CD8-positive, alpha-beta memory T cell (primary cell): ENCODE measurements around the gene OPCML. TPM values are rescaled to one million over a fixed set of nuclear protein-coding genes. Genes with fewer than 3 reads are reported as not detected.

Experiments
- CTCF ChIA-PET: fragments of 350-600 bp; sonication (Branson Sonifier 250); formaldehyde crosslinking; loops from one replicate; lab custom pipeline; 2021; ENCODE audit warnings: antibody characterized with exemption; lab: Charles Lee
- POLR2A ChIA-PET: fragments of 350-600 bp; sonication (Branson Sonifier 250); formaldehyde crosslinking; loops from one replicate; lab custom pipeline; 2021; ENCODE audit warnings: antibody characterized with exemption; lab: Charles Lee
- DNase-seq, 5 donors: peaks; one replicate each; pipeline versions ENCODE4 v3.0.0 to v3.0.0-alpha.2; 2020 to 2022; ENCODE audit warnings: mixed read lengths in 1 of 5
- H3K27ac ChIP-seq: one replicate; pipeline ENCODE4 v1.7.0; 2013; ENCODE audit warnings: low read depth, mild to moderate bottlenecking, low read length, moderate library complexity
- H3K27me3 ChIP-seq: 2 replicates; pipeline ENCODE4 v1.7.0; 2013; ENCODE audit warnings: low read length, mild to moderate bottlenecking; ENCODE audit not compliant: insufficient read depth, poor library complexity, severe bottlenecking
- H3K36me3 ChIP-seq: 2 replicates; pipeline ENCODE4 v1.7.0; 2013; ENCODE audit warnings: mild to moderate bottlenecking, low read length, moderate library complexity; ENCODE audit not compliant: insufficient read depth
- H3K4me1 ChIP-seq: 2 replicates; pipeline ENCODE4 v1.7.0; 2013; ENCODE audit warnings: mild to moderate bottlenecking, low read length, moderate library complexity; ENCODE audit not compliant: insufficient read depth
- H3K4me3 ChIP-seq: 2 replicates; pipeline ENCODE4 v1.7.0; 2013; ENCODE audit warnings: mild to moderate bottlenecking, low read length
- H3K9me3 ChIP-seq: 2 replicates; pipeline ENCODE4 v1.7.0; 2013; ENCODE audit warnings: mild to moderate bottlenecking, low read length
- H3K27ac Mint-ChIP-seq, 8 donors: one replicate each; pipeline ENCODE4 v1.8.0; 2020 to 2021; ENCODE audit warnings: mixed read lengths in 8 of 8, mild to moderate bottlenecking in 6 of 8, inconsistent platforms in 3 of 8, moderate library complexity in 3 of 8
- H3K27me3 Mint-ChIP-seq, 2 donors: one replicate each; pipeline ENCODE4 v1.8.0; 2020 to 2021; ENCODE audit warnings: mixed read lengths in 2 of 2, mild to moderate bottlenecking in 1 of 2, moderate library complexity in 1 of 2
- H3K36me3 Mint-ChIP-seq, 3 donors: one replicate each; pipeline ENCODE4 v1.8.0; 2020 to 2021; ENCODE audit warnings: mixed read lengths in 3 of 3, inconsistent platforms in 1 of 3, mild to moderate bottlenecking in 1 of 3
- H3K4me1 Mint-ChIP-seq, 3 donors: one replicate each; pipeline ENCODE4 v1.8.0; 2020 to 2021; ENCODE audit warnings: mixed read lengths in 3 of 3, inconsistent platforms in 1 of 3, mild to moderate bottlenecking in 1 of 3
- H3K4me3 Mint-ChIP-seq, 7 donors: one replicate each; pipeline ENCODE4 v1.8.0; 2020 to 2021; ENCODE audit warnings: mixed read lengths in 7 of 7, mild to moderate bottlenecking in 6 of 7, moderate library complexity in 4 of 7, inconsistent platforms in 2 of 7
- H3K9me3 Mint-ChIP-seq, 5 donors: one replicate each; pipeline ENCODE4 v1.8.0; 2020 to 2022; ENCODE audit warnings: mixed read lengths in 5 of 5, mild to moderate bottlenecking in 3 of 5, moderate library complexity in 2 of 5, inconsistent platforms in 1 of 5
- polyA plus RNA-seq: library from polyadenylated mRNA; unstranded; fragments of 300-500 nt; fragmentation: Illumina TruSeq; gene quantifications from one replicate; pipeline ENCODE4 v1.2.3, GENCODE V29; 2021
- total RNA-seq, 2 experiments: library from RNA; stranded (reverse); gene quantifications; one replicate each; pipeline ENCODE4 v1.2.3, GENCODE V29; 2021

Gene OPCML
- total and polyA plus RNA-seq, 3 experiments from 2014 or later, result not detected

DNA sequence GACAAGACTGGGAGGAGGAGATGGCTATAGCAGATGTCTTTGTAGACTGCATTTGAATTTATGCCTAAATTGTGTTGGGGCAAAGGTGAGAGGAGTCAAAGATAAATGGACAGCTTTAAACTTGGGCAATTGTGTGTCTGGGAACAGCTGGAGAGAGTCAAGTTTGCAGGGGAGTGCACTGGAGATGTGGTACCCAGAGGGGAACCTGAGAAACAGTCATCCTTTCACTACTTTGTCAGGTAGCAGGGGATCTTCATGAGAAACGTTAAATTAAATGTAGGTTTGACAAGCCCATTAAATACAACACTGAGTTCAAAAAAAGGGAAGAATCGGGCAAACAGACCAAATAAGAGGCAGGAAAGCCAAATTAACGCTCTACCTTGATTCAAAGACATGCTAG, 277.7 kb downstream of the OPCML start:
- H3K9me3 Mint-ChIP-seq, result peaks cover 0 to under 1% (median 0%) of the 10 kb centered on the region in 5 donors
- no peaks in the 10 kb centered on the region for H3K36me3 Mint-ChIP-seq
- H3K27me3 Mint-ChIP-seq, result no peaks in the 10 kb centered on the region
- H3K36me3 ChIP-seq, result no peaks in the 10 kb centered on the region
- no peaks in the 10 kb centered on the region for H3K27me3 ChIP-seq
- H3K9me3 ChIP-seq, result no peaks in the 10 kb centered on the region
- ChIA-PET CTCF (no interaction called here), POLR2A (no interaction called here)
- H3K4me1 Mint-ChIP-seq, result no peaks in the 10 kb centered on the region
- H3K27ac ChIP-seq, result no peak overlapping the region
- no peak overlapping the region for H3K4me3 Mint-ChIP-seq
- no peak overlapping the region for H3K27ac Mint-ChIP-seq
- DNase-seq, result no peak
- no peak overlapping the region for H3K4me3 ChIP-seq
- no peaks in the 10 kb centered on the region for H3K4me1 ChIP-seq

DNA sequence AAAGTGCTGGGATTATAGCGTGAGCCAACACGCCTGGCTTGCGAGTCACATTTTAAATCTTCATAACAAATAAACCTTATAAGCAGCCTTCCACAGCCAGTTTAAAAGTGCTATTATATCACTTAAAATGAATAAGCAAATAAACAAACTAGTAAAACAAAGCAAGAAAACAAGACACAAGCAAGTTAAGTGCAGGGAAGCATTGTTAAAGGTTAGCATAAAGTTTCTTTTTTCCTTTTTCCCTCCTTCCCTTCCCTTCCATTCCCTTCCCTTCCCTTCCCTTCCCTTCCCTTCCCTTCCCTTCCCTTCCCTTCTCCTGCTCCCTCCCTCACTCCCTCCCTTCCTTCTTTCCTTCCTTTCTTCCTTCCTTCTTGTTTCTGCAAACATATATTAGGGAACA, 278.7 kb downstream of the OPCML start:
- H3K36me3 ChIP-seq, result no peaks in the 10 kb centered on the region
- DNase-seq, result no peak
- Mint-ChIP-seq H3K4me1 (no peaks in the 10 kb centered on the region), H3K27me3 (no peaks in the 10 kb centered on the region), H3K36me3 (no peaks in the 10 kb centered on the region), H3K9me3 (peaks cover 0 to 1% (median 0%) of the 10 kb centered on the region in 5 donors), H3K4me3 (no peak overlapping the region), H3K27ac (no peak overlapping the region)
- H3K9me3 ChIP-seq, result no peaks in the 10 kb centered on the region
- H3K27me3 ChIP-seq, result no peaks in the 10 kb centered on the region
- POLR2A ChIA-PET, result no interaction called here
- no peak overlapping the region for H3K4me3 ChIP-seq
- CTCF ChIA-PET, result no interaction called here
- H3K4me1 ChIP-seq, result no peaks in the 10 kb centered on the region
- no peak overlapping the region for H3K27ac ChIP-seq

DNA sequence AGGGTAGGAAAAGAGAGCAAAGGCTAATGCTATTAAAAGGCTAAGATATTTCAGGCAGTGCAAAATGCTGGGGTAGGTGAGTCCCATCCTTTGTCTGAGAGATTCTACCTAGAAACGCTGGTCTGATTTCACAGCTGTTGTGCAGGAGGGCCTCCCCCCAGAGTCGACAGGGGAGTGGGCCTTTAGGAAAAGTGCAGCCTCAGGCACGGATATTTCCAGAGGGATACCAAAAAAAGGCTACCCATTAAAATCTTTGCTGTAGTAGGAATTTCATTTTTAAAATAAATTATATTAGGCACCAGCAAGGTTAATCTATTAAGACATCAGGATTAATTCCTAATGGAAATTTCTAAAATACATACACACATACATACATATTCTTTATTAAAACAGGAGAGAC, 280.5 kb downstream of the OPCML start:
- Mint-ChIP-seq H3K27me3 (no peaks in the 10 kb centered on the region), H3K4me1 (no peaks in the 10 kb centered on the region), H3K27ac (no peak overlapping the region), H3K4me3 (no peak overlapping the region), H3K9me3 (peaks cover 0 to 4% (median 2%) of the 10 kb centered on the region in 5 donors), H3K36me3 (no peaks in the 10 kb centered on the region)
- no peak overlapping the region for H3K4me3 ChIP-seq
- CTCF ChIA-PET, result no interaction called here
- no peaks in the 10 kb centered on the region for H3K27me3 ChIP-seq
- H3K4me1 ChIP-seq, result no peaks in the 10 kb centered on the region
- DNase-seq, result no peak
- no peaks in the 10 kb centered on the region for H3K36me3 ChIP-seq
- H3K27ac ChIP-seq, result no peak overlapping the region
- H3K9me3 ChIP-seq, result no peaks in the 10 kb centered on the region
- POLR2A ChIA-PET, result no interaction called here

DNA sequence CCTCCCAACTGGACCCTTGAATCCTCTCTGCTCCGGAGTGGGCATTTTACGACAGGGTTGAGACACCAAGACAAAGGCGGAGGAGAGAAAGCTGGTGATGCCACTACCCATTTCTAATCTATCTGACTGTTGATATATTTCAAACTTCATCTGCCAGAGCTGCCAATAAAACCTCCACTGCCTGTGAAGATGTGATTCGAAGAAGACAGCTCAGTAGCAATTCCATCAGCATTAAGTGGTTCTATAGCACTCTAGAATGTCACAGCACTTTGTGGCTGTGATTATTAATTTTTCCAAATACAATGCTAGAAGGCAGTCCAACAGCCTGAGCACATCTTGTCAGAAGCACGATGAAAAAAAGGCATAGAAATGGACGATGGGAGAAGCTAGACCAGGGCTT, 282.8 kb downstream of the OPCML start:
- Histone ChIP-seq H3K9me3 (no peaks in the 10 kb centered on the region), H3K27me3 (no peaks in the 10 kb centered on the region), H3K4me1 (no peaks in the 10 kb centered on the region), H3K4me3 (no peak overlapping the region), H3K36me3 (no peaks in the 10 kb centered on the region), H3K27ac (no peak overlapping the region)
- no peak for DNase-seq
- ChIA-PET POLR2A (no interaction called here), CTCF (no interaction called here)
- no peaks in the 10 kb centered on the region for H3K27me3 Mint-ChIP-seq
- no peaks in the 10 kb centered on the region for H3K4me1 Mint-ChIP-seq
- H3K4me3 Mint-ChIP-seq, result no peak overlapping the region
- no peaks in the 10 kb centered on the region for H3K36me3 Mint-ChIP-seq
- peaks cover 2 to 4% (median 3%) of the 10 kb centered on the region in 5 donors for H3K9me3 Mint-ChIP-seq
- H3K27ac Mint-ChIP-seq, result no peak overlapping the region

DNA sequence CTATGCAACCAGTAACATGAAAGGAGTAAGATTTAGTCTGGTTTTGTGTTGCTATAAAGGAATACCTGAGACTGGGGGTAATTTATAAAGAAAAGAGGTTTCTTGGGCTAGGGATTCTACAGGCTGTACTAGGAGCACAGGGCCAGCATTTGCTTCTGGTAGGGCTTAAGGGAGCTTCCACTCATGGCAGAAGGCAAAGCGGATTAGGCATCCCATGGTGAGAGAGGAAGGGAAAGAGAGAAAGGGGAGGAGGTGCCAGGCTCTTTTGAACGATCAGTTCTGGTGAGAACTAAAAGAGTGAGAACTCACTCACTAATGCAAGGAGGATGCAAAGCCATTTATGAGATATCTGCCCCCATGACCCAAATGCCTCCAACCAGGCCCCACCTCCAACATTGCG, 283.2 kb downstream of the OPCML start:
- Histone ChIP-seq H3K36me3 (no peaks in the 10 kb centered on the region), H3K4me3 (no peak overlapping the region), H3K27ac (no peak overlapping the region), H3K4me1 (no peaks in the 10 kb centered on the region), H3K9me3 (no peaks in the 10 kb centered on the region), H3K27me3 (no peaks in the 10 kb centered on the region)
- POLR2A ChIA-PET, result no interaction called here
- no peaks in the 10 kb centered on the region for H3K36me3 Mint-ChIP-seq
- H3K4me3 Mint-ChIP-seq, result no peak overlapping the region
- no peak overlapping the region for H3K27ac Mint-ChIP-seq
- CTCF ChIA-PET, result no interaction called here
- no peaks in the 10 kb centered on the region for H3K27me3 Mint-ChIP-seq
- H3K4me1 Mint-ChIP-seq, result no peaks in the 10 kb centered on the region
- peaks cover 2 to 4% (median 3%) of the 10 kb centered on the region in 5 donors for H3K9me3 Mint-ChIP-seq
- no peak for DNase-seq

DNA sequence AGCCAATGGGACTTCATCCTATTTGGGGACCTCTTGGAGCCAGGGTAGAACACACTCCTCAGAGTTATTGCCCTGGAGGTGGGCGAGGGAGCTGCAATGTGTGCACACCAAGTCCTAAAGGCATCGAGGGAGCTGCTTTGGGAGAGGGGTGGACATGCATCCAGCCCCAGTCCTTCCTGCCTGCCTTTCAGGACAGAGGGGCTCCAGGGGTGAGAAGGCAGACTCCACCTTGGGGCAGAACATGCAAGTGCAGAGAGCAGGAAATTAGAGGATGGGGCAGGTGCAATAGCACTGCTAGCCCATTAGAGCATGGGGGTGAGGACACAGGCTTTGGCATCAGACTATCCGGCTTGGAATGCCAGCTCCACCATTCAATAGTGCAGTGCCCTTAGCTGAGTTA, 288.5 kb downstream of the OPCML start:
- Histone ChIP-seq H3K4me3 (no peak overlapping the region), H3K36me3 (no peaks in the 10 kb centered on the region), H3K9me3 (no peaks in the 10 kb centered on the region), H3K4me1 (no peaks in the 10 kb centered on the region), H3K27me3 (no peaks in the 10 kb centered on the region), H3K27ac (no peak overlapping the region)
- ChIA-PET CTCF (no interaction called here), POLR2A (no interaction called here)
- no peak for DNase-seq
- H3K9me3 Mint-ChIP-seq, result peaks cover 2 to 12% (median 4%) of the 10 kb centered on the region in 5 donors
- H3K4me3 Mint-ChIP-seq, result no peak overlapping the region
- no peaks in the 10 kb centered on the region for H3K4me1 Mint-ChIP-seq
- no peaks in the 10 kb centered on the region for H3K36me3 Mint-ChIP-seq
- H3K27me3 Mint-ChIP-seq, result peaks cover 0 to 4% of the 10 kb centered on the region in 2 donors
- H3K27ac Mint-ChIP-seq, result no peak overlapping the region

DNA sequence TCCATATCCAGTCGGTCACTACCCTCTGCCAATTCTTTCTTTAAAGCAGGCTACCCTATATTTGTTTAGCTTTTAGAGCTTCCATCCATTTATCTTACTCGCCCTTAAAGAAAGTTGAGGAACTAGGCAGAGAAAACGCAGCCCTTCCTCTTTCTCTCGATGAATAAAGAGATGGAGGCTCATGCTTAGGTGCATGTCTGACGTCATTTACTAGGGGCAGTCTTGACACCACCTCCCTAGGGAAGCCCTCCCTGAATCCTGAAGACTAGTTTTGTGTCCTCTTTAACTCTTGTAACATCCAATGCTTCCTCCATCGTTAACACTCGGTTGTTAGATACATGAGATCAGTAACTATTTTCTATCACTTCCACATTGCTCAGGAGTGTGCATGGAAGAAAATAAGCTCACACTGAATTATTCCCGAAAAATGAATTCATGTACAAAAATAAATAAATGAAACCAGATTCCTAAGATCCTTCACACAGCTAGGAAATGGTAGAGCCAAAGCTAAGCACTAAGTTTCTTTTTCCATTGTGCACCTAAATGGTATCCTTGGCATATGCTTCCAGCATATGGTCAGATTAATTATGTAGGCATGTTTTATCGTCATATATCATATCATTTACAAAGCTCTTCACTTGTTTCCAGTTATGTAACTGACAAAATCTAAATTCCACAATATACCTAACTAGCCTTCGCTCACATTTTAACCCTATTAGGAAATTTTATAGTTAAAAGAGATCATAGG, 291.2 kb downstream of the OPCML start:
- no peak overlapping the region for H3K4me3 ChIP-seq
- no peaks in the 10 kb centered on the region for H3K4me1 ChIP-seq
- no peaks in the 10 kb centered on the region for H3K27me3 ChIP-seq
- Mint-ChIP-seq H3K27me3 (peaks cover 0 to 4% of the 10 kb centered on the region in 2 donors), H3K9me3 (peaks cover 0 to 9% (median under 1%) of the 10 kb centered on the region in 5 donors), H3K4me3 (no peak overlapping the region), H3K36me3 (no peaks in the 10 kb centered on the region), H3K4me1 (no peaks in the 10 kb centered on the region), H3K27ac (no peak overlapping the region)
- POLR2A ChIA-PET, result no interaction called here
- no peaks in the 10 kb centered on the region for H3K36me3 ChIP-seq
- H3K27ac ChIP-seq, result no peak overlapping the region
- CTCF ChIA-PET, result no interaction called here
- no peak for DNase-seq
- no peaks in the 10 kb centered on the region for H3K9me3 ChIP-seq

DNA sequence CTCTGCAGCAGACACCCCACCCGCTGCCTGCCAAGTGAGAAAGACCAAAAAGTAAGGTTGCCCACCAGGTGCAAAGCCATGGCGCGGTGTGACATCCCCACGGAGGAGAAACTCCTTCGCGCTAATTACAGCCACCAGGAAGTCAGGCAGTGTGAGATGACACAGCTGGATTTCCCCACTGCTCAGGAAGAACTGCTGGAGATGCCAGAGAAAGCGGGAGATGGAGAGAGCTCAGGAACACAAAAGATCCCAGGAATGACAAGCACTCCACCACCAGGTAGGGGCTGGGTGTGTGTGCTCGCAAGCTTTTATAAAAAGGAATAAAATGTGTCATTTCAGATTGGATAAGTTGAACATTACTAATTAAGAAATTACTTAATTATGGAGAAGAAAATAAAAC, 292.7 kb downstream of the OPCML start:
- Histone ChIP-seq H3K4me3 (no peak overlapping the region), H3K4me1 (no peaks in the 10 kb centered on the region), H3K27me3 (no peaks in the 10 kb centered on the region), H3K9me3 (no peaks in the 10 kb centered on the region), H3K36me3 (no peaks in the 10 kb centered on the region), H3K27ac (no peak overlapping the region)
- Mint-ChIP-seq H3K9me3 (peaks cover 0 to 9% (median 0%) of the 10 kb centered on the region in 5 donors), H3K27ac (peak overlapping the region in 1 of 8 donors; percentile 87), H3K4me3 (no peak overlapping the region), H3K27me3 (peaks cover 0 to 4% of the 10 kb centered on the region in 2 donors), H3K36me3 (no peaks in the 10 kb centered on the region), H3K4me1 (no peaks in the 10 kb centered on the region)
- ChIA-PET CTCF (no interaction called here), POLR2A (no interaction called here)
- no peak for DNase-seq
